Activated T-cell treated with anti-CD3 and anti-CD28 coated beads, Interleukin-2, amount 50 U/mL, for 24 hours (primary cell): ENCODE data around the gene PYGM.

Experiments used
- DNase-seq: peaks from one replicate; pipeline ENCODE4 v3.0.0-alpha.2; 2020
- H3K27ac Mint-ChIP-seq: 2 replicates; pipeline ENCODE4 v1.8.0; 2020; ENCODE audit warnings: mild to moderate bottlenecking, mixed read lengths
- H3K27me3 Mint-ChIP-seq: 2 replicates; pipeline ENCODE4 v1.8.0; 2020; ENCODE audit warnings: mixed read lengths
- H3K36me3 Mint-ChIP-seq: 2 replicates; pipeline ENCODE4 v1.8.0; 2020; ENCODE audit warnings: low read depth, mixed read lengths
- H3K4me1 Mint-ChIP-seq: 2 replicates; pipeline ENCODE4 v1.8.0; 2020; ENCODE audit warnings: low read depth, mixed read lengths
- H3K4me3 Mint-ChIP-seq: 2 replicates; pipeline ENCODE4 v1.8.0; 2020; ENCODE audit warnings: mild to moderate bottlenecking, moderate library complexity, mixed read lengths
- H3K9me3 Mint-ChIP-seq: 2 replicates; pipeline ENCODE4 v1.8.0; 2020; ENCODE audit warnings: mixed read lengths

Gene PYGM

GRCh38 chr11:64784813-64785581, 25.2 kb upstream of the PYGM start:
- DNase-seq, result no peak
- Mint-ChIP-seq H3K27ac (peak overlapping the region; percentile 11), H3K4me3 (no peak overlapping the region), H3K4me1 (peaks cover 19% of the 10 kb centered on the region), H3K9me3 (no peaks in the 10 kb centered on the region), H3K27me3 (no peaks in the 10 kb centered on the region), H3K36me3 (peaks cover 45% of the 10 kb centered on the region)

DNA sequence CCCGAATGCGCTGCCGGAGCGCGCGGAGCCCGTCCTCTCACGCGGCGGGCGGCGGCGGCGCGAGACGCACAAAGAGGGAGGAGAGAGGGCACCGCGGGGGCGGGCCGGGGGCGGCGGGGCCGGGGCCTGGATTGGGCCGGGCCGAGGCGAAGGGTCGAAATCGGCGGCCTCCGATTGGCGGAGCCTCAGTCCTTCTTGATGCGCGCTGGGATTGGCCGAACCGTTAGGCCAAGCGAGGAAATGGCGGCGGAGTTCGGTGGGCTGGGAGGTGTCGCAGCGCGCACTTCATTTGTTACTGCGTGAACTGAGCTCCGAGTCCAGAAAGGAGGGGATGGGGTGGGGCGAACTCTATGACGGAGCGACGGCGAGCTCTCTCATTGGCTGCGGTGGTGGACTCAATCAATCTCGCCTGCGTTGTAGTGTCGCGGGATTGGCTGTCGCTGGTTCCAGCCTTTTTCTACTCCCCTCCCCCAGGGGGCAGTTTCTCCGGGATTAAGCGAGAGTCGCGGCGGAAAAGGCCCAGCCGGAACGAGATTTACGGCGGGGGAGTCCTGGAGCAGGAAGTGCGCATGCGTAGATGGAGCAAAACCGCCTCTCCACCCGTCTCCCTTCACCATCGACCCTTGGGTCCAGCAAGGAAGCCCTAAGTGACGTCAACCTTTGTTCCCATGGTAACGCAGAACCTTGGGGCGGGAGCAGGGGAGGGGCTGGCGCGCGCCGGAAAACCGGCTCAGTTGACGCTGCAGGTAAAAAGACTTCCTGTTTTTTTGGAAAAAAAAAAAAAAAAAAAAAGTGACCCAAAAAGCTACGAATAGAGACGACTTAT, 18.9 kb upstream of the PYGM start, which contains the start of gene SF1:
Gene SF1 (minus strand): TSS at position 70 of the 826 bp plus-strand sequence. CDS start 150 bp downstream, outside the sequence.
- H3K9me3 Mint-ChIP-seq, result no peaks in the 10 kb centered on the region
- H3K36me3 Mint-ChIP-seq, result peaks cover 68% of the 10 kb centered on the region
- peak; percentile 97 for DNase-seq
- peak within 1 kb of the TSS; percentile 88 for H3K4me3 Mint-ChIP-seq
- peaks cover 54% of the 10 kb centered on the region for H3K4me1 Mint-ChIP-seq
- H3K27me3 Mint-ChIP-seq, result no peaks in the 10 kb centered on the region
- peak within 1 kb of the TSS; percentile 98 for H3K27ac Mint-ChIP-seq

DNA sequence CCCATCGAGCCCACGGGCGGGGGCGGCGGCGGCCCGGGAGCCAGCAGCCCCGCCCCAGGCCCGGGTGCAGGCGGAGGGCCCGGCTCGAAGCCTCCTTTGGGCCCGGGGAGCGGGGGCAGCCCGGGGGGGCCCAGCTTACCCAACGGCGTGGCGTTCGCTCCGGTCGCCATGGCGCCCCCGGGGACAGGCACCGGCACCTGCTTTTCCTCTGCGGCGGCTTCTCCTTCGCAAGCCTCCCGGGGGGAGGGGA, 18.4 kb upstream of the PYGM start:
- Mint-ChIP-seq H3K9me3 (no peaks in the 10 kb centered on the region), H3K4me3 (peak overlapping the region; percentile 88), H3K4me1 (peaks cover 59% of the 10 kb centered on the region), H3K36me3 (peaks cover 73% of the 10 kb centered on the region), H3K27ac (peak overlapping the region; percentile 98), H3K27me3 (no peaks in the 10 kb centered on the region)
- no peak for DNase-seq

- H3K9me3 Mint-ChIP-seq, result no peaks in the 10 kb centered on the region
- H3K4me1 Mint-ChIP-seq, result peaks cover 64% of the 10 kb centered on the region
- H3K36me3 Mint-ChIP-seq, result peaks cover 77% of the 10 kb centered on the region
- peak overlapping the region; percentile 84 for H3K4me3 Mint-ChIP-seq
- peak; percentile 87 for DNase-seq
- no peaks in the 10 kb centered on the region for H3K27me3 Mint-ChIP-seq
- peak overlapping the region; percentile 88 for H3K27ac Mint-ChIP-seq
Measured at GRCh38 chr11:64777449-64778222, 17.9 kb upstream of the PYGM start.

DNA sequence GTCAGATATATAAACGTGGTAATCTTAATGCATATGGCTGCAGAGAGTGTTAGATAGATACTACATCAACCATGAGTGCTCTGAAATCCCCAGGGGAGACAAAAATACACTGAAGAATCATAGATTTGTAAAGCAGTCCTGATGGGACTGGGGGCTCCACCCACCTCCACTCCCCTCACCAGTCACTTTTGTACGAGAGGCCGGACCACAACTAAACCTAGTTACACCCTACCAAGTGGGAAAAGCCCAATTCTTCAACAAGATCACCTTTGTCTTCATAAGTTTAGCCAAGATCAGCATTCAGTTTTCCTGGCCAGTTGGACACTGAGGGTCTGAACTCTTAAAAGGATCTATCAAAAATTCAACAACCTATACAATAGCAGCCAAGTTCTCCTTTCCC, 17.1 kb upstream of the PYGM start:
- Mint-ChIP-seq H3K36me3 (peaks cover 79% of the 10 kb centered on the region), H3K27me3 (no peaks in the 10 kb centered on the region)

DNA sequence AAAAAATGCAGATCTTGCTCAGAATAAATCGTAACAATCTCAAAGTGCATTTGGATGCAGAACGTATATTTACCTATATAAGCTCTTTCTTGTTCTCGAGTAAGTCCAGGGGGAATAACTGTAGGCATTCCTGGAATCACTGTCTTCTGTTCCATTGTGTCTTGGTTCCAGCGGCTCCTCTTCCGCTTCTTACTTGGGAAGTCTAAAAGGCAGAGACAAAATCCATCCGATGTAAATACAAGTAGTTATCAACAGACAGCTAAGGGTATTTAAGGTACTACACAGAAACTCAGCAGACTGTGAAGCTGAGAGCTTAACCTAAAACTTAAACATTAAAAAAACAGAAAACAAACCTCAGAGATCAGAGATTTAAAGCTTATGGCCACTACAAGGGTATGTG, 16.7 kb upstream of the PYGM start:
- Mint-ChIP-seq H3K27ac (peak overlapping the region; percentile 88), H3K4me1 (peaks cover 75% of the 10 kb centered on the region), H3K27me3 (no peaks in the 10 kb centered on the region), H3K36me3 (peaks cover 83% of the 10 kb centered on the region), H3K9me3 (no peaks in the 10 kb centered on the region), H3K4me3 (peak overlapping the region; percentile 84)
- no peak for DNase-seq

More for the DNA sequence above, 17.1 kb upstream of the PYGM start:
- Mint-ChIP-seq H3K9me3 (no peaks in the 10 kb centered on the region), H3K4me1 (peaks cover 71% of the 10 kb centered on the region), H3K4me3 (peak overlapping the region; percentile 84), H3K27ac (peak overlapping the region; percentile 88)
- DNase-seq, result no peak

GRCh38 chr11:64774144-64774543, 14.4 kb upstream of the PYGM start:
- peak overlapping the region; percentile 84 for H3K4me3 Mint-ChIP-seq
- H3K27me3 Mint-ChIP-seq, result no peaks in the 10 kb centered on the region
- peak overlapping the region; percentile 88 for H3K27ac Mint-ChIP-seq
- peaks cover 86% of the 10 kb centered on the region for H3K36me3 Mint-ChIP-seq
- DNase-seq, result no peak
- H3K4me1 Mint-ChIP-seq, result peaks cover 79% of the 10 kb centered on the region
- no peaks in the 10 kb centered on the region for H3K9me3 Mint-ChIP-seq

DNA sequence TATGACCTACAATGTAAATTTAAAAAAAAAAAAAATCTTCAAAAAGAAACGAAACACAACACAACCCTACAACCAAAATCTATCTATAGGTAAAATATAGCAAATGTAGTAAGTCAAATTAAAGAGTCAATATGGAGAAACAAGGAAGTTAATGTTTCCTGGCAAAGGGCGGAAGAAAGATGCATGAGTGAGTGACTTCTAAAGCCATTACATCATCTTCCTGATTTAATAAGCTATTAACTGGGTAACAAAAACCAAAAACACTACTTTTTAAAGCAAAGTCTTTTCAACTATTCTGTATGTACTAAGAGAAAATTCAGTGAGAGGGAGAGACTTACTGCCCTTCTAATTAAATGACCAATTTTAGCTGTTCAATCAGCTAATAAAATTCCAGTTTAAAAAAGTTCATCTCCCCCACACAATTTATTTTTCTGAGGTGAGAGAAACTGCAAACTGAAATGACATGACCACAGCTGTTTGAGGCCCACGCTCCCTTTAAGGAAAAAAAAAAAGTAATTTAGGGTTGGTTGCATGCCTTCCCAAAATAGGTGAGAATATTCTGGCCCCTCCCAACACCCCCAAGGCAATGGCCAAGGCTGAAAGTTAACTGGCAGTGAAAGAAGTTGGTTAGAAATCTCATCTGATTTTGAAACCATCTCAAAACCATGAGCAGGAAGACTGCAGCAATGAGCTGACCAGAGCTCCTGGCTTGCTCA, 12.7 kb upstream of the PYGM start:
- Mint-ChIP-seq H3K4me3 (peak overlapping the region; percentile 51), H3K27ac (peak overlapping the region; percentile 93), H3K4me1 (peaks cover 94% of the 10 kb centered on the region), H3K9me3 (no peaks in the 10 kb centered on the region), H3K36me3 (peaks cover 100% of the 10 kb centered on the region), H3K27me3 (no peaks in the 10 kb centered on the region)
- no peak for DNase-seq

GRCh38 chr11:64771861-64772260, 12.1 kb upstream of the PYGM start:
- Mint-ChIP-seq H3K4me1 (peaks cover 99% of the 10 kb centered on the region), H3K4me3 (peak overlapping the region; percentile 51), H3K9me3 (no peaks in the 10 kb centered on the region), H3K27me3 (no peaks in the 10 kb centered on the region), H3K27ac (peak overlapping the region; percentile 93), H3K36me3 (peaks cover 100% of the 10 kb centered on the region)
- DNase-seq, result no peak

DNA sequence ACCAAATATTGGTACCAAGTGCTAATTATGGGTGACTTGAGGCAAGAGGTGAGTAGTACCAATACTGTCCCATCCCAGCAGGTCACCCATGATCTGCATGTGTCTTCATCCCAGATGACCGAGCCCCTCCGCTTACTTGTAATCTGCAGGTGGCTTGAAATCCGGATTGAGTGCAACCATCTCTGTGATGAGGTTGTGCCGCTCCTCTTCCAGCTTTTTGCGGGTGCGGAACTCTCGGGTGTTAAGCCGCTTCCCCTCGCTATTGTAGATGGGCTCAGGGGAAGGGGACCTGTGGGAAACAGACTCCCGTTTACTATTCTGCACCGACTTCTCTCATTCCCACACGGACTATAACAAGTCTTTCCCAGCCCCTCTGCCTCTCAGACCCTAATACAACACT, 10.3 kb upstream of the PYGM start:
- Mint-ChIP-seq H3K4me3 (no peak overlapping the region), H3K36me3 (peaks cover 96% of the 10 kb centered on the region)

DNA sequence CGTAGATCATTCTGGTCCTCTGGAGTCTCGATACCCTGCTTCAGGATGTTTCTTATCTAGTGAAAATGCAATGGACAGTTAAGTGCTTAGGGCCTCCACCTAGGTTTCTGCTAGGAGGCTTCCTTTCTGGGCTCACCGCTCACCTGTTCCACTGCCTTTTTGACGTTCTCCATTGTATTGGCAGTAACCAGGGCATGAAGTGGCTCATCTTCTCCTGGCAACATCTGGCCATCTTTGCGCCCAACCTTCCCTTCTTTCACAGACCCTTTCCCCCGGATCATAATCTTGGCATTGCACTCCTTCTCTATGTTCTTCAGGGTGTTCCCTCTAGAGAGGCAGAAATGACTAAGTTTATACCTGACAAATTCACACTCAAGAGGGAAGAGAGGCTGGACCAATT, 9.5 kb upstream of the PYGM start:
- H3K4me1 Mint-ChIP-seq, result peaks cover 94% of the 10 kb centered on the region
- no peaks in the 10 kb centered on the region for H3K27me3 Mint-ChIP-seq
- no peak overlapping the region for H3K4me3 Mint-ChIP-seq
- H3K9me3 Mint-ChIP-seq, result no peaks in the 10 kb centered on the region
- DNase-seq, result no peak
- H3K27ac Mint-ChIP-seq, result peak overlapping the region; percentile 93
- H3K36me3 Mint-ChIP-seq, result peaks cover 96% of the 10 kb centered on the region

More for the DNA sequence above, 10.3 kb upstream of the PYGM start:
- H3K4me1 Mint-ChIP-seq, result peaks cover 94% of the 10 kb centered on the region
- no peak for DNase-seq
- peak overlapping the region; percentile 93 for H3K27ac Mint-ChIP-seq
- no peaks in the 10 kb centered on the region for H3K9me3 Mint-ChIP-seq
- H3K27me3 Mint-ChIP-seq, result no peaks in the 10 kb centered on the region

GRCh38 chr11:64768300-64768694, 8.5 kb upstream of the PYGM start:
- DNase-seq, result no peak
- no peak overlapping the region for H3K4me3 Mint-ChIP-seq
- H3K9me3 Mint-ChIP-seq, result no peaks in the 10 kb centered on the region
- H3K27ac Mint-ChIP-seq, result peak overlapping the region; percentile 93
- peaks cover 95% of the 10 kb centered on the region for H3K4me1 Mint-ChIP-seq
- H3K27me3 Mint-ChIP-seq, result no peaks in the 10 kb centered on the region
- H3K36me3 Mint-ChIP-seq, result peaks cover 96% of the 10 kb centered on the region

- peak; percentile 80 for DNase-seq
- Mint-ChIP-seq H3K4me3 (no peak overlapping the region), H3K9me3 (no peaks in the 10 kb centered on the region)
Measured at GRCh38 chr11:64767344-64768299, 7.8 kb upstream of the PYGM start.

More at GRCh38 chr11:64767344-64768299, 7.8 kb upstream of the PYGM start:
- Mint-ChIP-seq H3K27ac (peak overlapping the region; percentile 93), H3K27me3 (no peaks in the 10 kb centered on the region), H3K4me1 (peaks cover 95% of the 10 kb centered on the region), H3K36me3 (peaks cover 96% of the 10 kb centered on the region)
